CD4-positive, alpha-beta T cell treated with Interleukin-10 for 1 hour (primary cell): ENCODE data around the gene MECP2.
"Not testable (repeated sequence)": the region's sequence is repeated elsewhere in the genome, so short reads cannot be mapped to it uniquely, and the experiment has no call there.

Source experiments
- DNase-seq: peaks from one replicate; pipeline ENCODE4 v3.0.0-alpha.2; 2020

Gene MECP2

GRCh38 chrX:154097589-154098541 lies at the start of gene MECP2:
TSS of gene MECP2 (minus strand) at chrX:154097717.
- DNase-seq, result peak; percentile 92

- DNase-seq, result not testable (repeated sequence)
Observed at GRCh38 chrX:154144010-154144409, 46.5 kb upstream of the MECP2 start, which contains the start of gene OPN1LW. TSS of gene OPN1LW (plus strand) at chrX:154144243. CDS start at chrX:154144284, 41 bp downstream.

- DNase-seq, result no peak
Observed at GRCh38 chrX:154142950-154143745, 45.6 kb upstream of the MECP2 start.

GRCh38 chrX:154142386-154142785 lies 44.9 kb upstream of the MECP2 start:
- no peak for DNase-seq

GRCh38 chrX:154140742-154141141 lies 43.2 kb upstream of the MECP2 start:
- no peak for DNase-seq

- DNase-seq, result no peak
Observed at GRCh38 chrX:154140206-154140605, 42.7 kb upstream of the MECP2 start.

GRCh38 chrX:154138857-154139256 lies 41.3 kb upstream of the MECP2 start:
- DNase-seq, result no peak

- DNase-seq, result peak; percentile 73
Observed at GRCh38 chrX:154136627-154137161, 39.2 kb upstream of the MECP2 start.

GRCh38 chrX:154135458-154136229 lies 38.1 kb upstream of the MECP2 start:
- DNase-seq, result peak; percentile 56

GRCh38 chrX:154132366-154132765 lies 34.8 kb upstream of the MECP2 start:
- DNase-seq, result no peak

- no peak for DNase-seq
Observed at GRCh38 chrX:154131955-154132354, 34.4 kb upstream of the MECP2 start.

GRCh38 chrX:154126101-154126500 lies 28.6 kb upstream of the MECP2 start:
- no peak for DNase-seq

- DNase-seq, result no peak
Observed at GRCh38 chrX:154125391-154126040, 28.0 kb upstream of the MECP2 start.

- peak; percentile 60 for DNase-seq
Observed at GRCh38 chrX:154123241-154124219, 26.0 kb upstream of the MECP2 start.

- DNase-seq, result no peak
Observed at GRCh38 chrX:154121961-154122360, 24.4 kb upstream of the MECP2 start.

- no peak for DNase-seq
Observed at GRCh38 chrX:154121207-154121606, 23.7 kb upstream of the MECP2 start.

- DNase-seq, result no peak
Observed at GRCh38 chrX:154120567-154120966, 23.1 kb upstream of the MECP2 start.

- DNase-seq, result no peak
Observed at GRCh38 chrX:154117566-154117965, 20.0 kb upstream of the MECP2 start.

- no peak for DNase-seq
Observed at GRCh38 chrX:154116426-154117211, 19.1 kb upstream of the MECP2 start.

- DNase-seq, result no peak
Observed at GRCh38 chrX:154115750-154116149, 18.2 kb upstream of the MECP2 start.
